ENCODE results near the gene KIF2C.
"Not testable (repeated sequence)": the region's sequence is repeated elsewhere in the genome, so short reads cannot be mapped to it uniquely, and the experiment has no call there.

KIF2C gene

GRCh38 chr1:44759077-44759476, 19.4 kb downstream of the KIF2C start:
- no peaks in the 10 kb centered on the region for H3K27me3 ChIP-seq (ENCODE audit: low read depth, low read length)
- H3K9me3 ChIP-seq (ENCODE audit: insufficient read depth, low read length) = no peaks in the 10 kb centered on the region
- H3K4me1 ChIP-seq (ENCODE audit: low read length) = peaks cover 4% of the 10 kb centered on the region; the same call in 1 of the 2 replicates
- H4K20me1 ChIP-seq (ENCODE audit: insufficient read depth, low read length) = no peaks in the 10 kb centered on the region
- no peak overlapping the region for H3K9ac ChIP-seq (ENCODE audit: low read length)
- no peak overlapping the region for H3K4me3 ChIP-seq (ENCODE audit: low read length)
- no peaks in the 10 kb centered on the region for H3K79me2 ChIP-seq (ENCODE audit: low read length)
- H2AFZ ChIP-seq (ENCODE audit: low read depth, low read length) = no peak overlapping the region
- H3K4me2 ChIP-seq (ENCODE audit: low read length) = no peak overlapping the region
- TF ChIP-seq EZH2phosphoT487 (IDR thresholded peaks at IDR 0.05; ENCODE audit: low read depth) = no peak
- TF ChIP-seq, protein P1, sequence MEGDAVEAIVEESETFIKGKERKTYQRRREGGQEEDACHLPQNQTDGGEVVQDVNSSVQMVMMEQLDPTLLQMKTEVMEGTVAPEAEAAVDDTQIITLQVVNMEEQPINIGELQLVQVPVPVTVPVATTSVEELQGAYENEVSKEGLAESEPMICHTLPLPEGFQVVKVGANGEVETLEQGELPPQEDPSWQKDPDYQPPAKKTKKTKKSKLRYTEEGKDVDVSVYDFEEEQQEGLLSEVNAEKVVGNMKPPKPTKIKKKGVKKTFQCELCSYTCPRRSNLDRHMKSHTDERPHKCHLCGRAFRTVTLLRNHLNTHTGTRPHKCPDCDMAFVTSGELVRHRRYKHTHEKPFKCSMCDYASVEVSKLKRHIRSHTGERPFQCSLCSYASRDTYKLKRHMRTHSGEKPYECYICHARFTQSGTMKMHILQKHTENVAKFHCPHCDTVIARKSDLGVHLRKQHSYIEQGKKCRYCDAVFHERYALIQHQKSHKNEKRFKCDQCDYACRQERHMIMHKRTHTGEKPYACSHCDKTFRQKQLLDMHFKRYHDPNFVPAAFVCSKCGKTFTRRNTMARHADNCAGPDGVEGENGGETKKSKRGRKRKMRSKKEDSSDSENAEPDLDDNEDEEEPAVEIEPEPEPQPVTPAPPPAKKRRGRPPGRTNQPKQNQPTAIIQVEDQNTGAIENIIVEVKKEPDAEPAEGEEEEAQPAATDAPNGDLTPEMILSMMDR (IDR thresholded peaks at IDR 0.05; ENCODE audit: low read depth, low read length) = no peak
- peaks cover 59% of the 10 kb centered on the region for H3K36me3 ChIP-seq (replicated peaks; ENCODE audit: low read depth, low read length)
- H3K27ac ChIP-seq (ENCODE audit: low read length) = no peak overlapping the region

GRCh38 chr1:44760876-44761275, 21.2 kb downstream of the KIF2C start:
- Histone ChIP-seq H3K4me2 (ENCODE audit: low read length) (no peak overlapping the region), H3K4me3 (ENCODE audit: low read length) (no peak overlapping the region), H3K9ac (ENCODE audit: low read length) (no peak overlapping the region), H3K9me3 (ENCODE audit: insufficient read depth, low read length) (no peaks in the 10 kb centered on the region), H3K27me3 (ENCODE audit: low read depth, low read length) (no peaks in the 10 kb centered on the region), H4K20me1 (ENCODE audit: insufficient read depth, low read length) (no peaks in the 10 kb centered on the region), H3K4me1 (ENCODE audit: low read length) (peaks cover 4% of the 10 kb centered on the region; the same call in 1 of the 2 replicates), H3K27ac (ENCODE audit: low read length) (no peak overlapping the region), H3K36me3 (replicated peaks; ENCODE audit: low read depth, low read length) (peaks cover 52% of the 10 kb centered on the region), H3K79me2 (ENCODE audit: low read length) (no peaks in the 10 kb centered on the region), H2AFZ (ENCODE audit: low read depth, low read length) (no peak overlapping the region)
- no peak for TF ChIP-seq EZH2phosphoT487 (IDR thresholded peaks at IDR 0.05; ENCODE audit: low read depth)
- TF ChIP-seq, protein P1 (IDR thresholded peaks at IDR 0.05; ENCODE audit: low read depth, low read length) = no peak

DNA sequence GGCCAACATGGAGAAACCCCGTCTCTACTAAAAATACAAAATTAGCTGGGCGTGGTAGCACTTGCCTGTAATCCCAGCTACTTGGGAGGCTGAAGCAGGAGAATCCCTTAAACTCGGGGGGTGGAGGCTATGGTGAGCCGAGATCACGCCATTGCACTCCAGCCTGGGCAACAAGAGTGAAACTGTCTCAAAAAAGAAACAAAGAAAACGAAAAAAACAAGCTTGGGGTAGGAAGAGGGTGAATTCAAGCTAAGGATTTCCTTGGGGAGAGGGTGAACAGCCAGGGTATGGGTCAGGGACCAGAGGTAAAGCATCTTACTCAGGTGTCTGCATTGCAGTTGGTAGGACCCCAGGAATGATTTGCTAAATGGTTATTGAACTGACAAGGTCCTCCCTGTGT, 26.8 kb downstream of the KIF2C start:
- not testable (repeated sequence) for H2AFZ ChIP-seq (ENCODE audit: low read depth, low read length); H3K9ac ChIP-seq (ENCODE audit: low read length); H3K4me2 ChIP-seq (ENCODE audit: low read length); H3K27me3 ChIP-seq (ENCODE audit: low read depth, low read length); H4K20me1 ChIP-seq (ENCODE audit: insufficient read depth, low read length); H3K4me3 ChIP-seq (ENCODE audit: low read length); H3K79me2 ChIP-seq (ENCODE audit: low read length); H3K27ac ChIP-seq (ENCODE audit: low read length); H3K9me3 ChIP-seq (ENCODE audit: insufficient read depth, low read length); H3K4me1 ChIP-seq (ENCODE audit: low read length)
- H3K36me3 ChIP-seq (replicated peaks; ENCODE audit: low read depth, low read length) = peaks cover 28% of the 10 kb centered on the region

GRCh38 chr1:44775078-44775929, 35.7 kb downstream of the KIF2C start, which contains the start of gene RPS8:
Gene RPS8 (plus strand): TSS chr1:44775540. CDS start chr1:44775597, 57 bp downstream.
- no peaks in the 10 kb centered on the region for H3K9me3 ChIP-seq (ENCODE audit: insufficient read depth, low read length)
- H3K9ac ChIP-seq (ENCODE audit: low read length) = peak within 1 kb of the TSS; percentile 95
- peak within 1 kb of the TSS; percentile 97 for H3K4me2 ChIP-seq (ENCODE audit: low read length)
- peak within 1 kb of the TSS; percentile 79 for H3K27ac ChIP-seq (ENCODE audit: low read length)
- peaks cover 34% of the 10 kb centered on the region for H3K36me3 ChIP-seq (replicated peaks; ENCODE audit: low read depth, low read length)
- H3K79me2 ChIP-seq (ENCODE audit: low read length) = peaks cover 47% of the 10 kb centered on the region
- no peaks in the 10 kb centered on the region for H3K27me3 ChIP-seq (ENCODE audit: low read depth, low read length)
- H3K4me1 ChIP-seq (ENCODE audit: low read length) = peaks cover 13% of the 10 kb centered on the region
- 0 out of 2 replicates have a peak within 1 kb of the TSS, but pooled peaks have one; percentile 28 for H2AFZ ChIP-seq (ENCODE audit: low read depth, low read length)
- peaks cover 31% of the 10 kb centered on the region for H4K20me1 ChIP-seq (ENCODE audit: insufficient read depth, low read length)
- no peak for TF ChIP-seq EZH2phosphoT487 (IDR thresholded peaks at IDR 0.05; ENCODE audit: low read depth)
- TF ChIP-seq, protein P1 (IDR thresholded peaks at IDR 0.05; ENCODE audit: low read depth, low read length) = no peak
- peak within 1 kb of the TSS; percentile 88 for H3K4me3 ChIP-seq (ENCODE audit: low read length)

All from OCI-LY3 (cell line).